ENCODE results near the gene MPP4.
"Not testable (repeated sequence)": the region's sequence is repeated elsewhere in the genome, so short reads cannot be mapped to it uniquely, and the experiment has no call there.

MPP4 gene

DNA sequence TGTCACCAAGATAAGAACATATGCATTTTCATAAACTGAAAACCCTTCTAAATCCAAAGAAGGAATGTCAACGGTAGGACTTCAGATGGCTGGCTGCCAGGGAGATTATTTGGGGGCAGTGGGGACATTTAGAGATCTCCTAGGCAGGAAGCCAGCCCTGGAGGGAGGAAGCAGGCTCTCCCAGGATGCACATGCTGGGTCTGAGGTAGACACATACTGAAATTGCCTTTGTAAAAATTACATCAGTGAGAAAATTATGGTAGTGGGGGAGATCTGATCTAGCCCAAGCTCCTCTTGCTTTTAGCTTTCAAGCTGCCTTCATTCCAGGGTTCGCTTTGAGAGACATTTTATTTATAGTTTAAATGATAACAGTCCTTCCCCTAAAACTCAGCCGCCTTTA lies 24.1 kb downstream of the MPP4 start:
- no peak for DNase-seq (ENCODE audit: low read depth, low spot score)

DNA sequence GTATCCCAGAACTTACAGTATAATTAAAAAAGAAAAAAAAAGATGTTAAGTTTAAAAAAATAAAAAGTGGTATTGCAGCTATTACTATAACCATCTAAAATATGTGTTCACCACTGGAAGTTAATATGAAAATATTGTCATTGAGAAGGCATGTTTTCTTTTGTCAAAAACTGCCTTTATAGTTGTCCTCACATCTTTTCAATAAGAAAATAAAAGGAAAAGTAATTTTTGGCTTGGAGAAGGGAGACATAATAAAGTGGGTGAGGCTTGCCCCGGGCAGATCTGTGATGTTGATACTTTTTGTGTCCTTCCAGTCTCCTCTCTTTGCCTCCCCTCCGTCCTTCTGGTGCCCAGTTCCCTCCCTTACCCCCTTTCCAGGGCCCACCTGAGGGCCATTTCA lies 24.9 kb downstream of the MPP4 start:
- no peak for DNase-seq (ENCODE audit: low read depth, low spot score)

DNA sequence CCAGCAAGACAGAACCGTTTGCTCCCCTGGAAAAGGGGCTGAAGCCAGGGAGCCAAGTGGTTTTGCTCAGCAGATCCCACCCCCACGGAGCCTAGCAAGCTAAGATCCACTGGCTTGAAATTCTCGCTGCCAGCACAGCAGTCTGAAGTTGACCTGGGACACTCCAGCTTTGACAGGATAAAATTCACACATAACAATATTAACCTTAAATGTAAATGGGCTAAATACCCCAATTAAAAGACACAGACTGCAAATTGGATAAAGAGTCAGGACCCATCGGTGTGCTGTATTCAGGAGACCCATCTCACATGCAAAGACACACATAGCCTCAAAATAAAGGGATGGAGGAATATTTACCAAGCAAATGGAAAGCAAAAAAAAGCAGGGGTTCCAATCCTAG lies 27.2 kb downstream of the MPP4 start:
- DNase-seq (ENCODE audit: low read depth, low spot score): not testable (repeated sequence)

DNA sequence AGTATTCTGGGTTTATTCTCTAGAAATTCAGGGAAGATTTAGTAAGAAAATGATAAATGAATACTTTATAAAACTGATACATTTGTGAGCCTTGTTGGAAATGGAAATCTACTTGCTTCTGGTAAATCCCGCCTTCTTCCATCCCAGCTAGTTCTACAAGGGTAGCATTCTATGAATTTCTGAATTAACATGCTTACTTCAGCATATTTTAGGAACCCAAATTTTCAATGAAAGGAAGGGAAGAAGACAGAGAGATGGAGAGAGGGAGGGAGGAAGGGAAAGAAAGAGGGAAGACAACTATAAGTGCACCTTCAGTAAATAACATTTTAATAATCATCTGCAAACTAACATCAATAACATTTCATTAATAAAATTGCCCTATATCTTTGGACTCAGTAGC lies 28.6 kb downstream of the MPP4 start:
- no peak for DNase-seq (ENCODE audit: low read depth, low spot score)

DNA sequence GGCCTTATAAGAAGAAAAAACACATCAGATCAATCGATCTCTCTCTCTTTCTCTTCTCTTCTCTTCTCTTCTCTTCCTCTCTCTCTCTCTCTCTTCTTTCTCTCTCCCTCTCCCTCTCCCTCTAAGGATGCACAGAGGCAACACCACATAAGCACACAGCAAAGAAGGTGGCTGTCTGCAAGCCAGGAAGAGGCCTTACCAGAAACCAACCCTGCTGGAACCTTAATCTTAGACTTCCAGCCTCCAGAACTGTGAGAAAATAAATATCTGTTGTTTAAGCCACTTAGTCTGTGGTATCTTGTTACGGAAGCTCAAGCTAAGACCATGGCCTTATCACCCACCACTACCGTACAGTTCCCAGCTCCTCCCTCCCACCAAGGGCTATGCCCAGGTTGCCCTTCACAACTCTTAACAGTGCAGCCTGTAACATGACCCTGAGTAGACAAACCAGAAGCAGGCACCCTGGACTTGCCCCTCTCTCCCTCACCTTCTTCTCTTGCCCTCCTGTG lies 30.0 kb downstream of the MPP4 start:
- no peak for DNase-seq (ENCODE audit: low read depth, low spot score)

DNA sequence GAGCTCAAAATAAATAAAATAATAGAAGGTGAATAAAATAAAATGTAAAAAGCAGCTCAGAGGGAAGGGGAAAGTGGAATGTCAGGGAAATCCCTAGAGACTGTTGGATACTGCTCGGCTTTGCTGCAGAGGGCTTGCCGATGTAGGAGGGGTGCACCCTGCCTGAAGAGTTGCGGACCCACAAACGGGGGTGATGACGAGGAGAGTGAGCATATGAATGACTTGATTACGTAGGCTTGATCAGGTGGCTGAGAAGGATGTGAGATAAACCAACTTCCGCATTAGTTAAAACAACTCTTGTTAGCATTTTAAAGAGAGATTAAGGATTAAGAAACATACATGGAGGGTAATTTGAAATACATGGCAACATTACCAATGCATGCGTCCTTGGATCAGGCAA lies 34.1 kb downstream of the MPP4 start:
- no peak for DNase-seq (ENCODE audit: low read depth, low spot score)

DNA sequence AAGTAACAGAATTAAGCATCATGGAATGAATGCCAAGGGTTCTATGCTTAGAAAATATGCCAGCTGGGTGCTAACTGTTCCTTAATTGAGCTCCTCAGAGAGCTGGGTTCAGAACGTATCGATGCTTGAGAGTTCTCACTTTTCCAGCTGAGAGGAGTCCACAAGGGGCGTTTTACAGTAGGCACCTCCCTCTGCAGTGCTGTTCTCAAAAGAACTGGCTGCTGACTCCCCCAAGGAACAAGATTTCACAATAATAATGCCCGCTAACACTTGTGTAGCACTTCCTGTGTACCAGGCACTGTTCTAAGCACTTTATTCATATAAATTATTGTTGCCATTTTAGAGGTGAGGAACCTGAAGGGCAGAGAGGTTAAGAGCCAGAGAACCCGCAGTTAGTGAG lies 37.1 kb downstream of the MPP4 start:
- no peak for DNase-seq (ENCODE audit: low read depth, low spot score)

DNA sequence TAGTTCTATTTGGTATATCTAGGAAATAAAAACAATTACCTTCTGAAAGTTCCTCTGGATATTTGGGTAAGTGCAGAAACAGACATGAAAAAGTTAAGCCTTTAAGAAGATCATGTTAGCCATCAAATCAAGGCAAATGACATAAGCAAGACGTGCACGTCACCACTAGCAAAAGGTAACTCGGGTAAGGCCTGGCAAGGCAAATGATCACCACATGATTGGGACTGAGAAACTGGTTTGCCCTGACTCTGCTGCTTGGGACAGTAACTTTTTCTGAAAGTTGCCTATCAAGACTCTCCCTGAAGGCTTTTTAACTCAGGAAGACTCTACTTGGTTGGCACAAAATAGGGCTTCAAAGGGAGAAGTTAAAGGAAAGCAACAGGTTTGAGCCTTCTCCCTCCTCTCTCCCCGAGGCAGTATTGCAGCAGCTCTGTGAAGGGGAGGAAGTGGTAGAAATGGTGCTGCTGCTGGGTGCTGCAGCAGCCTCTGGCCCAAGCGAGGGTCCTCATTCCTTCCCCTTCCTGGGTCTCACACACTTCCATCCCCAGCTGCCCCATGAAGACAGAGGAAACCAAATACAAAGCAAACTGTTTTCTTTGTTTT lies 38.0 kb downstream of the MPP4 start:
- DNase-seq (ENCODE audit: low read depth, low spot score): no peak

DNA sequence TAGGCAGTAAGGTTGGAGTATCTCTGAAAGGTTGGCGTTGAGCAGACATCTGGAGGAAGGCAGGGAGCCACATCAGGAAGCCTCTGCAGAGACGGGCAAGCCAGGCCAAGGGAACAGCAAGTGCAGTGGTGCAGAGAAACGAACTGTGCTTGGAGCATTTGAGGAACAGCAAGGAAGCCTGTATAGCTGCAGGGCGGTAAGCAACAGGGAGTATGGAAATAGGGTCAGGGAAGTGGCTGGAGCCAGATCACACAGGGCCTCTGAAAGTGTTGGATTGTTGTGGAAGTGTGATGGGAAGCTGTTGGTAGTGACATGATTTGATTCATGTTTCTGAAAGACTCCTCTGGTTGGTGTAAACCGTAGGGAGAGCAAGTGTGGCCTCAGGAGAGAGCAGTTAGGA lies 41.7 kb downstream of the MPP4 start:
- no peak for DNase-seq (ENCODE audit: low read depth, low spot score)

DNA sequence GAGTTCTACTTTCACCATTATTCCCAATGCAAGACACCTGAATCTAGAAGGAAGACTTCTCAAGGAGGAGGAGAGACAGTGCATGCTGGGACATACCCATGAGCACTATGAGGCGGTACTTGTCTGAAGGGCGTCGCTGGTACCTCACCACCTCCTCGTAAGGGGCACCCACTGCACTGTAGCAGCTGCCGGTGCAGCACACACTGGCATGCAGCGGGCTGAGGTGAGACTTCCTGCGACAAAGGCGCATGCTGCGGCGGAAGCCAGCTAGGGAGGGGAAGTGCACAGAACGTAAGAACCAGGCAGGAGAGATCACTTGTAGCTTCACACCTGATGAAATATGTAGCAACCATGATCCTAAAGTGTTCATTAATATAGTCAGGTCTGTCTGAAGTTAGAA lies 42.3 kb downstream of the MPP4 start:
- no peak for DNase-seq (ENCODE audit: low read depth, low spot score)

DNA sequence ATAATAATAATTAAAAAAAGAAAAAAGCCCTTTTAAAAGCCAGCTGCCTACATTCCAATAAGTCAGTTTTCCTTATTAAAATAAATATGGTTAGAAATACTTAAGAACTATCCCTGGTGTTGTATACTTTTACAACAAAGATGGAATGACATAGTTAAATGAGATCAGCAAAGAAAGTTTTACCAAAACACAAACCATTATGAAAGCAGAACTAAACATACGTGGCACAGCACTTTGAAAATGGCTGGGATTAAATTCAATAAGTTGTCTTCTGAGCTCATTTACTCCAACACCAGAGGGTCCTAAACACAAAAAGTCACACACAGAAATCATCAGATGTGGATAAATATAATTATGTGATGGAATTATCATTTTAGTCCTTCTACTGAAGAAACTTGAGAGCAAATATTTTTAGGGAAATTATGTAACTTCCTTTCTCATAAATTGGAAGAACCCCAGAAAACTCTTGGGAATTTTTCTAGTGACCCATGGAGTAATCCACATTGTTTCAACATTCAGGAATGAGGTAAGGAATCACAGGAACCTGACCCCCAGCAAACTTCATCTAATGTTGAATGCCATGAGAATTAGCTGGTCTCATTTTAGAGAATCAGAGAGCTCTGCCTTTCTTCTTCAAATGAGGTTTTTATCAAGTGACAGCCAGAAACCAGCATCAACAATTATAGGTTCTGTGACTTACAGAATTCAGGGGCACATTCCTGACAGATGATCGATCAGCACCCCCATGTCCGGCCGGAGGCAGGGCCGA lies 43.6 kb downstream of the MPP4 start:
- no peak for DNase-seq (ENCODE audit: low read depth, low spot score)

DNA sequence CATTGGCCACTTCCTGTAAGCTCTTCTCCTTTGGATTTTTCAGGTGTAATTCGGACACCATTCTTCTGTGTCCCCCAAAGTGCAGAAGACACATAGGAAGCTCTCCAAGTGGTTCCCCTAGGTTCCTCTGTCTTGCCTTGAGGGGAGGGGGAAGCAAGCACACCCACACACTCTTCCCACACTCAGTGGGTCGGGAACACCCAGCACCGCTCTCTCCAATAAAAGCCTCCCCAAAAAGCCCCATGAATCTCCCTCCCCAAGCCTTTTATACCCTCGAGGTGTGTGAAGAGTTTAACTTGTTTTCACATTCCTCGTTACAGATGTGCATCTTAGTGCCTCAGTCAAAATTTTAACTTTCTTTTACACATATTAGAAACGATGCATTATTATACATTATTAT lies 45.2 kb downstream of the MPP4 start:
- no peak for DNase-seq (ENCODE audit: low read depth, low spot score)

DNA sequence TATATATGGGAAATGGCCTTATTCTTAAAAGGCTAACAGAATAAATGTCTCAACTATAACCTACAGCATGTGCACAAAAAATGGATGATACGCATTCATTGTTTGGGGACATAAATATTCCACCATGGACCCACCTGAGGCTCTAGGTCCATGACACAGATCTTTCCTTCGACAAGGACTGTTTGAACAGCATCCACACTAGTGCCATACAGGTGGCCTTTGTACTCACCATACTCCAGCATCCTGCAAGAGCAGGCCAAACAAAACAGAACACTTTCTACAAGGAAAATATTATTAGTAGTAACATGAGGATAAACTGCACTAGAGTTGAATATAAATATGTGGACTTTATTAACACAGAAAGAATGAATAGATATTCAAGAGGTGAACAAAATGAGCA lies 49.0 kb downstream of the MPP4 start:
- DNase-seq (ENCODE audit: low read depth, low spot score): no peak

DNA sequence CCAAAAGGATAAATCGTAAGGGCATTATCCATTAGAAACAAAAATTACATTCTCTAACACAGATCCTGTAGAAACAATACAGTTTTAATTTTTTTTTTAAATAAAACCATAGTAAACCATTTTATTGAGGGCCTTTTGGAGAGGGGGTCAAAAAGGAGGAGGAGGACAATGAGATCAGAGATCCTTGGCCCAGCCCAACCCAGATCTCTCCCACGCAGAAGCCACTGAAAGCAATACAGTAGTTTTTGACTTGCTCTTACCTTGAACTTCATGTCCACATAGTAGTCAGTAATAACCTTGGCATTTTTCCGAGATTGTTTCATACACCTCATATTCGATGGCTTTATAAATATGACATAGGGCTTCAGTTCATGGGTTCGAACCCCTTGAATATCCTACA lies 51.0 kb downstream of the MPP4 start:
- DNase-seq (ENCODE audit: low read depth, low spot score): no peak

DNA sequence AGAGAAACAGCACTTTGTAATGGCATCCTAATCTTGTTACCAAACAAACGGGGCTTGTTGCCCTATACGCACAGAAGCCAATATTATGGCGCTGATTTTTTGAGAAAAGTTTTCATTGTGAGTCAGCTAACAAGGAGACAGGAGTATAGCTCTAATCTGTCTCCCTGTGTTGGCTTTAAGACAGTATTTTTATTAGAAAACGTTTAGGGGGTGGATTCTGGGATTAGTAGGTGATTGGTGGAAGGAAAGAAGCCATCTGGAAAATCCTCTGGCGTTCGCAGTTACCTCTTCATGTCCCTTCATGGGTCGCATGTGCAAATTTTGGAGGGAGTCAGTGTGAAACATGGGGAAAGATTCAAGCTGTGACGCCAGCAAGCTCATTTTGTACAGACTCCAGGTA lies 54.4 kb downstream of the MPP4 start:
- DNase-seq (ENCODE audit: low read depth, low spot score): no peak

DNA sequence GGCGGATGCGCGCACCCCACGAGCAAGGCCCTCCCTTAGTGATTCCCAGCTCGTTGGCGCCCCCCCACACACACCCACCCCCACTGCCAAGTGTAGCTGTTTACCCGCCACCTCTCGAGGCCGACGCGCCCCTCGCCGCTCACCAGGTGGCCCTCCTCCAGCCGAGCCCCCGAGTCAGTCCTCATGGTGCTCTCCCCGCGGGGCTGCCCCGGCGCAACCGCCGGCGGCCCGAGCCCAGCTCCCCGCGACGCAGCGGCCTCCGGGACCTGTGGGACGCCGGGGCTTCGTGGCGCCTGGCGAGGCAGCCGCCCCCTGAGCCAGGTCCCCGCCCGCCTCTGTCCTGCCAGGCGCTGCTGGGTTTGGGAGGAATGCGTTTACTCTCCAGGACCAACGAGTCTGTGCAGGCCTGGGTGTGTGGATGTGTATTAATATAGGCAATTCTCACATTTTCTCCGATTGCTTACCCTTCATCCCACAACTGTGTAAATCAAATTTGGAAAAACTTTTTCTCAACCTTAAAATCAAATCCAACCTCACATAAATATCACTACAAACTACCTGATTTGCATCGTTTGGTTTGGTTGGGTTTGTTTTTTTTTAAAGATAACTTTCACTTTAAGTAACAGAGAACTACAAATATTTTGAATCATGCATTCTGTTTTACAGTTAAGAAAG lies 55.1 kb downstream of the MPP4 start, which contains the start of gene TMEM237:
TSS of gene TMEM237 (minus strand) at position 288 of the 675 bp plus-strand sequence. CDS start at position 185, 103 bp downstream.
- DNase-seq (ENCODE audit: low read depth, low spot score): no peak

DNA sequence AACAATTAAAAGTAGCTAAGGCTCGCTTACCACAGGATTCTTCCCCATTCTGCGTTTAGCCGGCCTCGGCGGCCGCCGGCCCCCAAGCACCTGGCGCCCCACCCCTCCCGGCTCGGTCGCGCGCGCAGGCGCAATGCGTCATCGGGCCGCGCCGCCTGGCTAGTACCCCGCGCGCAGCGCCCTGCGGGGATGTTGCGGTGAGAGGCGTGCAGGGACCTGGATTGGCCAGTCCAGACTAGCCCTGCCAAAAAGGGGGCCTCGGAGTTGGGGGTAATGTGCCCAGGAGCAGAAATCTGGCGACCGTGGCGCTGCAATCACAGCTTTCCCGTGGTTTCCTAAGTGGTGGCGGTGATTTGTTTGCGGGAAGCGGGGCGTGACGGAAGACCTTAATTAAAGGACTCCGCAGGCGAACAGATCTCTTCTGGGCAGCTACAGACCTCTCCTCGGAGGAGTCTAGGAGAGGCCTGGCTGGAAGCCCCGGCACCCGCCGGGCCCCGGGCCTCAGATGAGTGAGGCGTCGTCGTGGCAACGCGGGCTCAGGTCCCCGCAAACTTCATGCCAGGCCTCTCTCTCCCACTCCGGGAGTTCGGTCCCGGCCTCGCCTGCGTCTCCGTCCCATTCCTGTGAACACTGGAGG lies 55.7 kb downstream of the MPP4 start:
- DNase-seq (ENCODE audit: low read depth, low spot score): peak; percentile 9

DNA sequence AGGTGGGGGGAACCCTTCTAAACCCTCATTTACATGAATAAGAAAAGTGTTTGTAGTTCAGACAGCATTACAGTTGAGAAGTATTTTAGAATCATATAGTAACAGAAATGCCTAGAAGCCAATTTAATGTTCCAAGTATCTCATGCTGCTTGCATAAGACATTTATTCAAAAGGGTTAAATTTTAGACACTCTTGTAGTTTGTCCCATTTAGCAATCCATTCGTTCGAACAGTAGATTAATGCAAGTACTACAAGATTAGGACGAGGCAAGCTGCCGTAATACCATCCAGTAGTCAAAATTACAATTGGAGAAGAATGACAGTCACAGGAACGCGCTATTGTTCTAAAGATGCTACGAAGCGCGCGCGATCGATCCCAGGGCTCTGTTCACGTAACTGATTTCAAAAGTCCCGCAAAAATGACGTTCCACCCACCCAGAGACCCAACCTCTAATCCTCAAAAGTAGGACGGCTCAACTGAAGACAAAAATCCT lies 56.3 kb downstream of the MPP4 start:
- DNase-seq (ENCODE audit: low read depth, low spot score): peak; percentile 28

DNA sequence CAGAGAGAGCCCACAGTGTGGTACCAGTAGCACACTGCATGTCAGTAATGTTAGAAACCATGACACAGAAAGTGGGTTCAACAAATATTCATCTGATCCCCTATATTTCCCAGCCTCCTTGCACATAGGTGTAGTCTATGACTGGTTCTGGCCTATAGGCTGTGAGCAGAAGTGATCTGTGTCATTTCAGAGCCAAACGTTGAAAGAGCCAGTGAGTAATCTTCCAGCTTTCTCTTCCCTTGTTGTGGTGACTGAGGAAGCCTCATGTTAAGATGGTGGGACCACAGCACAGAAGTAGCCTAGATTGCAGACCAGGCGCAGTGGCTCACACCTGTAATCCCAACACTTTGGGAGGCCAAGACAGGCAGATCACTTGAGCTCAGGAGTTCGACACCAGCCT lies 59.2 kb downstream of the MPP4 start:
- no peak for DNase-seq (ENCODE audit: low read depth, low spot score)

DNA sequence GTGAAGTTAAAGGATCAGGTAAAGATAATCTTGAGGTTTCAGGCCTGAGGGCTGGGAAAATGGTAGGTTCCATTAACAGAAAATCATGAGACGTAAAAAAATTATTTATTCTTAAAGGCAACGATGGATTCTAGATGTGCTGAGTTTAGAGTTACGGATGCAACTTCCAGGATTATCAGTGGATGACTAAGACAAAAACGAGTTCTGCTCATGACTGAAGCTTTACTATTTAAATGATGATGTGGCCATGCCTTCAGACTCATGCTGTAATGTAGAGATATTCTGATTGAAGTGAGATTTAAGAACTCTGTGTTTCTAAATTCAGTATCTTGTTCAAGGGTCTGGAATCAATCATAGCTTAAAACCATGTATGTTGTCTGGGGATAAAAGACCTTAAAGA lies 60.1 kb downstream of the MPP4 start:
- DNase-seq (ENCODE audit: low read depth, low spot score): no peak

DNA sequence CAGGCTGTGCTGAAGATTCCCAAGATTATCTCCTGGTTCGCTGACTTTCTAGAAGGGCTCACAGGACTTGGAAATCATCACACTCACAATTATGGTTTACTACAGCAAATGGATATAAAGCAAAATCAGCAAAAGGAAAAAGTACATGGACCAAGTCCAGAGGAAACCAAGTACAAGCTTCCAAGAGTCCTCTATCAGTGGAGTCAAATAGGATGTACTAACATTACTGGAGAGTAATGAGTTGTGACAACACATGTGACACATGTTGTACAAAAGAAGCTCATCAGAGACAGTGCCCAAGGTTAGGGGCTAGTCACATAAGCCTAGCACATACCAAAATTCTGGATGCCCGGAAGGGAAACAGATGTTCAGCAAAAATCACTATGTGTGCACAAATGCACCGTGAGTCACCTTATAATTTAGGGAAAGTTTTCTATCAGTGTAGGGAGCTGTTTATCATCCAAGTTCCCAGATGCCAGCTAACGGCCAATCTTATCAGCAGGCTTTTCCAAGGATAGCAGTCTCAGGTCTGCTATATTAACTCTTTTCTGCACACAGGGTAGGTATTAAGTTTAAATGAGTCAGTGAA lies 64.7 kb downstream of the MPP4 start:
- no peak for DNase-seq (ENCODE audit: low read depth, low spot score)

DNA sequence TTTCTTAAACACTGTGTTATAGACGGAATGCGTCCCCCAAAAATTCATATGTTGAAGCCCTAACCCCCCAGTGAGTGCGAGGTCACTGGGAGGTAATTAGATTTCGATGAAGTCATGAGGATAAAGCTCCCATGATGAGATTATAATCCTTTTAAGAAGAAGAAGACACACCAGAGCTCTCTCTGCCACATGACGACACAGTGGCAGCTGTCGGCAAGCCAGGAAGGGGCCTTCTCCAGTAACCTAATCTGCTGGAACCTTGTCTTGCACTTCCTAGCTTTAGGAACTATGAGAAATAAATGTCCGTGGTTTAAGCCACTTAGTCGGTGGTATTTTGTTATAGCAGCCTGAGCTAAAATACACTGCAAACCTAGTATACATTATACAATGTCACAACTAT lies 67.4 kb downstream of the MPP4 start:
- DNase-seq (ENCODE audit: low read depth, low spot score): no peak
